CD8-positive, alpha-beta memory T cell (primary cell): ENCODE measurements around the gene TXNDC5. TPM values are rescaled to one million over a fixed set of nuclear protein-coding genes. Genes with fewer than 3 reads are reported as not detected.
"Not testable (repeated sequence)": the region's sequence is repeated elsewhere in the genome, so short reads cannot be mapped to it uniquely, and the experiment has no call there.

Experiments used
- CTCF ChIA-PET: fragments of 350-600 bp; sonication (Branson Sonifier 250); formaldehyde crosslinking; loops from one replicate; lab custom pipeline; 2021; ENCODE audit warnings: antibody characterized with exemption; lab: Charles Lee
- POLR2A ChIA-PET: fragments of 350-600 bp; sonication (Branson Sonifier 250); formaldehyde crosslinking; loops from one replicate; lab custom pipeline; 2021; ENCODE audit warnings: antibody characterized with exemption; lab: Charles Lee
- DNase-seq, 5 donors: peaks; one replicate each; pipeline versions ENCODE4 v3.0.0 to v3.0.0-alpha.2; 2020 to 2022; ENCODE audit warnings: mixed read lengths in 1 of 5
- H3K27ac ChIP-seq: one replicate; pipeline ENCODE4 v1.7.0; 2013; ENCODE audit warnings: low read depth, mild to moderate bottlenecking, low read length, moderate library complexity
- H3K27me3 ChIP-seq: 2 replicates; pipeline ENCODE4 v1.7.0; 2013; ENCODE audit warnings: low read length, mild to moderate bottlenecking; ENCODE audit not compliant: insufficient read depth, poor library complexity, severe bottlenecking
- H3K36me3 ChIP-seq: 2 replicates; pipeline ENCODE4 v1.7.0; 2013; ENCODE audit warnings: mild to moderate bottlenecking, low read length, moderate library complexity; ENCODE audit not compliant: insufficient read depth
- H3K4me1 ChIP-seq: 2 replicates; pipeline ENCODE4 v1.7.0; 2013; ENCODE audit warnings: mild to moderate bottlenecking, low read length, moderate library complexity; ENCODE audit not compliant: insufficient read depth
- H3K4me3 ChIP-seq: 2 replicates; pipeline ENCODE4 v1.7.0; 2013; ENCODE audit warnings: mild to moderate bottlenecking, low read length
- H3K9me3 ChIP-seq: 2 replicates; pipeline ENCODE4 v1.7.0; 2013; ENCODE audit warnings: mild to moderate bottlenecking, low read length
- H3K27ac Mint-ChIP-seq, 8 donors: one replicate each; pipeline ENCODE4 v1.8.0; 2020 to 2021; ENCODE audit warnings: mixed read lengths in 8 of 8, mild to moderate bottlenecking in 6 of 8, inconsistent platforms in 3 of 8, moderate library complexity in 3 of 8
- H3K27me3 Mint-ChIP-seq, 2 donors: one replicate each; pipeline ENCODE4 v1.8.0; 2020 to 2021; ENCODE audit warnings: mixed read lengths in 2 of 2, mild to moderate bottlenecking in 1 of 2, moderate library complexity in 1 of 2
- H3K36me3 Mint-ChIP-seq, 3 donors: one replicate each; pipeline ENCODE4 v1.8.0; 2020 to 2021; ENCODE audit warnings: mixed read lengths in 3 of 3, inconsistent platforms in 1 of 3, mild to moderate bottlenecking in 1 of 3
- H3K4me1 Mint-ChIP-seq, 3 donors: one replicate each; pipeline ENCODE4 v1.8.0; 2020 to 2021; ENCODE audit warnings: mixed read lengths in 3 of 3, inconsistent platforms in 1 of 3, mild to moderate bottlenecking in 1 of 3
- H3K4me3 Mint-ChIP-seq, 7 donors: one replicate each; pipeline ENCODE4 v1.8.0; 2020 to 2021; ENCODE audit warnings: mixed read lengths in 7 of 7, mild to moderate bottlenecking in 6 of 7, moderate library complexity in 4 of 7, inconsistent platforms in 2 of 7
- H3K9me3 Mint-ChIP-seq, 5 donors: one replicate each; pipeline ENCODE4 v1.8.0; 2020 to 2022; ENCODE audit warnings: mixed read lengths in 5 of 5, mild to moderate bottlenecking in 3 of 5, moderate library complexity in 2 of 5, inconsistent platforms in 1 of 5
- polyA plus RNA-seq: library from polyadenylated mRNA; unstranded; fragments of 300-500 nt; fragmentation: Illumina TruSeq; gene quantifications from one replicate; pipeline ENCODE4 v1.2.3, GENCODE V29; 2021
- total RNA-seq, 2 experiments: library from RNA; stranded (reverse); gene quantifications; one replicate each; pipeline ENCODE4 v1.2.3, GENCODE V29; 2021

TXNDC5 gene
- total and polyA plus RNA-seq, 3 experiments from 2014 or later, result 34.7 to 79.8 (median 77.9) TPM

- H3K4me3 ChIP-seq, result no peak overlapping the region
- no peaks in the 10 kb centered on the region for H3K9me3 ChIP-seq
- H3K4me1 ChIP-seq, result no peaks in the 10 kb centered on the region
- POLR2A ChIA-PET, result no interaction called here
- Mint-ChIP-seq H3K4me3 (no peak overlapping the region), H3K27me3 (peaks cover 0 to 2% of the 10 kb centered on the region in 2 donors), H3K9me3 (no peaks in the 10 kb centered on the region), H3K27ac (no peak overlapping the region), H3K36me3 (peaks cover 0 to 90% (median 28%) of the 10 kb centered on the region in 3 donors), H3K4me1 (no peaks in the 10 kb centered on the region)
- peaks cover 15% of the 10 kb centered on the region for H3K36me3 ChIP-seq
- no peak for DNase-seq
- no peak overlapping the region for H3K27ac ChIP-seq
- H3K27me3 ChIP-seq, result no peaks in the 10 kb centered on the region
- CTCF ChIA-PET, result interaction anchor here (0.9 kb wide), 1 partner anchor 320 kb away, joined by 4 read pairs; no protein-coding TSS in a partner anchor
Measured at GRCh38 chr6:7899101-7899888, 11.3 kb downstream of the TXNDC5 start.

DNA sequence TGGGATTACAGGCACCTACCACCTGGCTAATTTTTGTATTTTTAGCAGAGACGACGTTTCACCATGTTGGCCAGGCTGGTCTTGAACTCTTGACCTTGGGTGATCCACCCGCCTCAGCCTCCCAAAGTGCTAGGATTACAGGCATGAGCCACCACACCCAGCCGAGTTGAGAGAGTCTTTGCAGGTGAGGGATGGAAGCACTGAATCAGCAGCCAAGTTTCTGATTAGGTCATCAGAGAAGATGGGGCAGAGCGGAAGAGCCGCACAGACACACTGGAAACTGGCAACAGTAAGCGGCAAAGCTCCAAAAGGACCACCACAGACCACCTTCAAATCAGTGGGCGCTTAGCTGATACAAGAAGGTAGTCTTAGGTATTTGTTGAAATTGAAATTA lies 12.4 kb downstream of the TXNDC5 start:
- DNase-seq, POLR2A ChIA-PET, H3K27me3 ChIP-seq, H3K4me1 ChIP-seq, H3K27ac ChIP-seq, H3K27ac Mint-ChIP-seq, H3K9me3 Mint-ChIP-seq, H3K9me3 ChIP-seq, CTCF ChIA-PET, H3K4me1 Mint-ChIP-seq, H3K4me3 ChIP-seq, H3K27me3 Mint-ChIP-seq, H3K4me3 Mint-ChIP-seq: not testable (repeated sequence)
- peaks cover 0 to 89% (median 36%) of the 10 kb centered on the region in 3 donors for H3K36me3 Mint-ChIP-seq
- peaks cover 13% of the 10 kb centered on the region for H3K36me3 ChIP-seq

DNA sequence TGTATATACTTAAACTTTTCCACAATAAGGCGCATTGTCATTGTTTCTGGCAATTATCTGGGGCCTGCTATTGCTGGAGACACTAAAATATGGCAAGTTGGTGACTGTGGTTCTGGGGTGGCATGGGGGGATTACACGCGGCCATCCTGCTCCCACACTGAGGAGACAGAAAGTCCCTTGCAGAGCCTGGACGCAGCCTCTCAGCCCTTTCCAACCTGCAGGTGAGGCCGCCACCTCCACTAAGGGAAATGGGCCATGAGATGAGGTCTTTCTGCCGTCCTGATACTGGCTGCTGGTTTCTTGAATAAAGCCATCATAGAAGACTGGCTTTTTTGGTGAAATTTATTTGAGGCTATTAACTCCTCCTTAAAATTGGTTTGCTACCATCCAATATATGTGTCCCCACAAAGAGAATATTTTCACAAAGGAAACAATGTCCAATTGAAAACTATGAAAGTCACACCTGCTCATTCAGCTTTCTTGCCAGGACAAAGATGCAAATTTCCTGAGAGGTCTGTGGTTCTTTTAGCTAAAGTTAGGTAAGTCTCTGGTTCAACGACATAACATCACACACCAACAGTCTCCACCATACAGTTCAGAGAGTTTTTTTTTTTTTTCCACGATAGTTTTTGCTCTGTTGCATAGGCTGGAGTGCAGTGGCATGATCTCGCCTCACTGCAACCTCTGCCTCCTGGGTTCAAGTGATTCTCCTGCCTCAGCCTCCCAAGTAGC lies 13.0 kb downstream of the TXNDC5 start:
- peaks cover 0 to 88% (median 31%) of the 10 kb centered on the region in 3 donors for H3K36me3 Mint-ChIP-seq
- peaks cover 8% of the 10 kb centered on the region for H3K36me3 ChIP-seq

GRCh38 chr6:7896465-7896987 lies 14.1 kb downstream of the TXNDC5 start:
- H3K9me3 ChIP-seq, result no peaks in the 10 kb centered on the region
- H3K4me3 ChIP-seq, result no peak overlapping the region
- ChIA-PET POLR2A (no interaction called here), CTCF (no interaction called here)
- peaks cover 0 to 88% (median 39%) of the 10 kb centered on the region in 3 donors for H3K36me3 Mint-ChIP-seq
- H3K36me3 ChIP-seq, result peaks cover 3% of the 10 kb centered on the region
- no peaks in the 10 kb centered on the region for H3K4me1 ChIP-seq
- no peaks in the 10 kb centered on the region for H3K4me1 Mint-ChIP-seq
- H3K9me3 Mint-ChIP-seq, result no peaks in the 10 kb centered on the region
- H3K27ac ChIP-seq, result no peak overlapping the region
- no peak overlapping the region for H3K27ac Mint-ChIP-seq
- H3K27me3 Mint-ChIP-seq, result no peaks in the 10 kb centered on the region
- DNase-seq, result no peak
- H3K27me3 ChIP-seq, result no peaks in the 10 kb centered on the region
- H3K4me3 Mint-ChIP-seq, result no peak overlapping the region

More for the DNA sequence above, 13.0 kb downstream of the TXNDC5 start:
- Histone ChIP-seq H3K4me3 (no peak overlapping the region), H3K27ac (no peak overlapping the region), H3K4me1 (no peaks in the 10 kb centered on the region), H3K27me3 (no peaks in the 10 kb centered on the region), H3K9me3 (no peaks in the 10 kb centered on the region)
- H3K27me3 Mint-ChIP-seq, result peaks cover 0 to 2% of the 10 kb centered on the region in 2 donors
- H3K4me1 Mint-ChIP-seq, result no peaks in the 10 kb centered on the region
- ChIA-PET CTCF (no interaction called here), POLR2A (no interaction called here)
- H3K4me3 Mint-ChIP-seq, result no peak overlapping the region
- no peak for DNase-seq
- H3K9me3 Mint-ChIP-seq, result no peaks in the 10 kb centered on the region
- H3K27ac Mint-ChIP-seq, result no peak overlapping the region

DNA sequence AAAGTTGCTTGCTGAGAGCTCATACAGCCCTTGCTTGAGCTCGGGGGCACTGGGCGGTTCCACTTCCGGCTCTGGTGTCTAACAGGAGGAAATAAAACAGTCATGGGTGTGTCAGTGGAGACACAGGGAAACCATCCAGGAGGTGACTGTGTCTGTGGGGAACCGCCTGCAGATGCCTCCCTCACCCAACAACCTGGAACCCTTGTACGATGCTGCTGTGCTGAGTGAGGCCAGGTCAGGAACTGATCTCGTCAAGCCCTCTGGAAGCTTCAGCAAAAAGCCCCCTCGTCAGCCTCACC lies 15.5 kb downstream of the TXNDC5 start:
- H3K9me3 Mint-ChIP-seq, result no peaks in the 10 kb centered on the region
- Histone ChIP-seq H3K27ac (no peak overlapping the region), H3K4me3 (no peak overlapping the region), H3K4me1 (no peaks in the 10 kb centered on the region), H3K27me3 (no peaks in the 10 kb centered on the region), H3K9me3 (no peaks in the 10 kb centered on the region), H3K36me3 (peaks cover 12% of the 10 kb centered on the region)
- peaks cover 3 to 87% (median 44%) of the 10 kb centered on the region in 3 donors for H3K36me3 Mint-ChIP-seq
- DNase-seq, result no peak
- ChIA-PET CTCF (no interaction called here), POLR2A (no interaction called here)
- no peaks in the 10 kb centered on the region for H3K4me1 Mint-ChIP-seq
- H3K27ac Mint-ChIP-seq, result no peak overlapping the region
- no peak overlapping the region for H3K4me3 Mint-ChIP-seq
- no peaks in the 10 kb centered on the region for H3K27me3 Mint-ChIP-seq

GRCh38 chr6:7894262-7895124 lies 16.1 kb downstream of the TXNDC5 start:
- H3K27me3 ChIP-seq, result no peaks in the 10 kb centered on the region
- DNase-seq, result no peak
- no peak overlapping the region for H3K4me3 Mint-ChIP-seq
- H3K27ac Mint-ChIP-seq, result peak overlapping the region in 1 of 8 donors; percentile 47
- H3K9me3 Mint-ChIP-seq, result no peaks in the 10 kb centered on the region
- no peak overlapping the region for H3K27ac ChIP-seq
- H3K27me3 Mint-ChIP-seq, result no peaks in the 10 kb centered on the region
- ChIA-PET POLR2A (no interaction called here), CTCF (no interaction called here)
- H3K4me3 ChIP-seq, result no peak overlapping the region
- no peaks in the 10 kb centered on the region for H3K4me1 ChIP-seq
- H3K36me3 ChIP-seq, result peaks cover 12% of the 10 kb centered on the region
- H3K9me3 ChIP-seq, result no peaks in the 10 kb centered on the region
- peaks cover 3 to 87% (median 47%) of the 10 kb centered on the region in 3 donors for H3K36me3 Mint-ChIP-seq
- no peaks in the 10 kb centered on the region for H3K4me1 Mint-ChIP-seq

DNA sequence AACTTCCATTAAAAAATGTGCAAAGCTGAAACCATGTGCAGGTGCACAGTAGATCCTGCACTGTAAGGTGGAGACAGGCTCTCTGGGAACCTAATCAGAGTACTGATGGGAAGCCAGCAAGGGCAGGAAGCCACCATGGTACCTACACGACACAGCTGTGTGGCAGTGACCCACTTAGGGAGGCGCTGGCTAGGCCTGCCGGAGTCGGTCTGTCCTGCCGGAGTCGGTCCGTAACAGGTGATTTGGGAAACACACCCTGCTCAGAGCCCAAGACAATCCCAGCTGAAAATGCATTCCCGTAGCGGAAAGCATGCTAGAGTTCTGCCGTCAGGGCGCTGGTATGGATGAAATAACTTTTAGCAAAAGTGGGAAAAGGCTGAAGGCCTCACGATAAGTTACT lies 17.2 kb downstream of the TXNDC5 start:
- H3K36me3 ChIP-seq, result peaks cover 12% of the 10 kb centered on the region
- no peaks in the 10 kb centered on the region for H3K27me3 ChIP-seq
- no peaks in the 10 kb centered on the region for H3K4me1 ChIP-seq
- Mint-ChIP-seq H3K36me3 (peaks cover 3 to 86% (median 43%) of the 10 kb centered on the region in 3 donors), H3K4me3 (no peak overlapping the region), H3K27ac (no peak overlapping the region), H3K9me3 (no peaks in the 10 kb centered on the region), H3K4me1 (no peaks in the 10 kb centered on the region), H3K27me3 (no peaks in the 10 kb centered on the region)
- POLR2A ChIA-PET, result no interaction called here
- CTCF ChIA-PET, result interaction anchor here (1.2 kb wide), 1 partner anchor 16 kb away, joined by 3 read pairs; no protein-coding TSS in a partner anchor
- no peak overlapping the region for H3K4me3 ChIP-seq
- H3K27ac ChIP-seq, result no peak overlapping the region
- no peaks in the 10 kb centered on the region for H3K9me3 ChIP-seq
- no peak for DNase-seq
